ENCODE data around the gene COG3. TPM values are rescaled to one million over a fixed set of nuclear protein-coding genes. Genes with fewer than 3 reads are reported as not detected.
A peak's percentile ranks its signal among the peaks of the same experiment; 100 is the strongest.

COG3 gene
- total and polyA plus RNA-seq, 2 experiments from 2014 or later, result 17.1 to 23.9 TPM

DNA sequence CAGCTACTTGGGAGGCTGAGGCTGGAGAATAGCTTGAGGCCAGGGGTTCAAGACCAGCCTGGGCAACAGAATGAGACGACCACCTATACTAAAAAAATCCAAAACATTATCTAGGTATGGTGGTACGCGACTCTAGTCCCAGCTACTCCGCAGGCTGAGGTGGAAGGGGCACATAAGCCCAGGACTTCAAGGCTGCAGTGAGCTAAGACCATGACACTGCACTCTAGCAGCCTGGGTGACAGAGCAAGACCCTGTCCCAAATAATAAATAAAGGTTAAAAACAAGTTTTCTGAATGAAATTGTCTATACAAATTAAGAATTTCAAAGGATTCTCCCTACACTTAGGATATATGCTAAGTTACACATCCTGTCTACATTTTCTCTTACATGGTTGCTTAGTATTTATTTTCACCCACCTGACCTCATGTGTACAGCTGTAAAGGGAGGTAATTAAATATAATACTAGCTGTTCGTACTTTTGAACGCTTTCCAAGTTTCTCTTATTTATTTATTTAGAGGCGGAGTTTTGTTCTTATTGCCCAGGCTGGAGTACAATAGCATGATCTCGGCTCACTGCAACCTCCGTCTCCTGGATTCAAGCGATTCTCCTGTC is 48.1 kb upstream of the COG3 start:
- Histone ChIP-seq H3K27me3 (ENCODE audit: insufficient read depth) (peaks cover 11% of the 10 kb centered on the region), H2AFZ (no peak overlapping the region), H3K79me2 (replicated peaks; ENCODE audit: insufficient read depth) (0 out of 2 replicates have a peak, but pooled peaks cover 4% of the 10 kb centered on the region), H4K20me1 (replicated peaks; ENCODE audit: insufficient read depth) (peaks cover 6% of the 10 kb centered on the region; the same call in 1 of the 2 replicates), H3F3A (replicated peaks; ENCODE audit: low read depth) (0 out of 2 replicates have a peak, but pooled peaks cover 8% of the 10 kb centered on the region), H3K36me3 (ENCODE audit: insufficient read depth) (no peaks in the 10 kb centered on the region), H3K27ac (ENCODE audit: low read depth) (no peak overlapping the region), H3K9me2 (ENCODE audit: insufficient read depth) (no peaks in the 10 kb centered on the region), H3K4me3 (peak overlapping the region; percentile 74; the same call in 1 of the 2 replicates), H3K4me2 (peak overlapping the region; percentile 85; the same call in 1 of the 2 replicates), H3K4me1 (ENCODE audit: insufficient read depth) (no peaks in the 10 kb centered on the region)
- Mint-ChIP-seq H3K4me1 (peaks cover 8% of the 10 kb centered on the region; the same call in 1 of the 3 replicates), H3K36me3 (ENCODE audit: low read depth) (no peaks in the 10 kb centered on the region), H3K4me3 (peak overlapping the region; percentile 78), H3K9me3 (no peaks in the 10 kb centered on the region), H3K27ac (no peak overlapping the region), H3K27me3 (ENCODE audit: insufficient read depth, low read depth, poor library complexity) (peaks cover 16% of the 10 kb centered on the region)
- ATAC-seq (no peak), DNase-seq (ENCODE audit: low spot score) (no peak)
- TF ChIP-seq EZH2phosphoT487 (IDR thresholded peaks at IDR 0.05; ENCODE audit: unreplicated experiment) (no peak), REST (IDR thresholded peaks at IDR 0.05; ENCODE audit: unreplicated experiment) (no peak)

GRCh38 chr13:45417790-45418534 is 46.8 kb upstream of the COG3 start, which contains the start of gene SLC25A30:
Gene SLC25A30 (minus strand): TSS chr13:45418373. CDS start chr13:45411425, 6,948 bp downstream.
- H4K20me1 ChIP-seq (replicated peaks; ENCODE audit: insufficient read depth), result peaks cover 3% of the 10 kb centered on the region; the same call in 1 of the 2 replicates
- no peaks in the 10 kb centered on the region for H3K36me3 Mint-ChIP-seq (ENCODE audit: low read depth)
- DNase-seq (ENCODE audit: low spot score) (peak; percentile 96), ATAC-seq (peak; percentile 96)
- H3K9me2 ChIP-seq (ENCODE audit: insufficient read depth), result no peaks in the 10 kb centered on the region
- no peaks in the 10 kb centered on the region for H3K9me3 Mint-ChIP-seq
- H3K4me1 ChIP-seq (ENCODE audit: insufficient read depth), result no peaks in the 10 kb centered on the region
- H3K27me3 ChIP-seq (ENCODE audit: insufficient read depth), result peaks cover 11% of the 10 kb centered on the region
- peaks cover 16% of the 10 kb centered on the region for H3K27me3 Mint-ChIP-seq (ENCODE audit: insufficient read depth, low read depth, poor library complexity)
- H2AFZ ChIP-seq, result peak within 1 kb of the TSS; percentile 91
- no peak within 1 kb of the TSS; the same call in 1 of the 2 replicates for H3K27ac ChIP-seq (ENCODE audit: low read depth)
- peak within 1 kb of the TSS; percentile 74 for H3K4me3 ChIP-seq
- H3K4me1 Mint-ChIP-seq, result peaks cover 8% of the 10 kb centered on the region; the same call in 1 of the 3 replicates
- H3K4me3 Mint-ChIP-seq, result peak within 1 kb of the TSS; percentile 78
- H3K4me2 ChIP-seq, result peak within 1 kb of the TSS; percentile 85
- H3K36me3 ChIP-seq (ENCODE audit: insufficient read depth), result no peaks in the 10 kb centered on the region
- H3F3A ChIP-seq (replicated peaks; ENCODE audit: low read depth), result peaks cover 21% of the 10 kb centered on the region; the same call in 1 of the 2 replicates
- 0 out of 2 replicates have a peak, but pooled peaks cover 4% of the 10 kb centered on the region for H3K79me2 ChIP-seq (replicated peaks; ENCODE audit: insufficient read depth)
- no peak within 1 kb of the TSS for H3K27ac Mint-ChIP-seq
- TF ChIP-seq POLR2AphosphoS5 (IDR thresholded peaks at IDR 0.05; ENCODE audit: low read depth) (peak; percentile 77), ZNF114 (CRISPR knock-in tag; IDR thresholded peaks at IDR 0.05) (no peak), ZNF462 (CRISPR knock-in tag; IDR thresholded peaks at IDR 0.05) (no peak)
- TF ChIP-seq, protein P1, sequence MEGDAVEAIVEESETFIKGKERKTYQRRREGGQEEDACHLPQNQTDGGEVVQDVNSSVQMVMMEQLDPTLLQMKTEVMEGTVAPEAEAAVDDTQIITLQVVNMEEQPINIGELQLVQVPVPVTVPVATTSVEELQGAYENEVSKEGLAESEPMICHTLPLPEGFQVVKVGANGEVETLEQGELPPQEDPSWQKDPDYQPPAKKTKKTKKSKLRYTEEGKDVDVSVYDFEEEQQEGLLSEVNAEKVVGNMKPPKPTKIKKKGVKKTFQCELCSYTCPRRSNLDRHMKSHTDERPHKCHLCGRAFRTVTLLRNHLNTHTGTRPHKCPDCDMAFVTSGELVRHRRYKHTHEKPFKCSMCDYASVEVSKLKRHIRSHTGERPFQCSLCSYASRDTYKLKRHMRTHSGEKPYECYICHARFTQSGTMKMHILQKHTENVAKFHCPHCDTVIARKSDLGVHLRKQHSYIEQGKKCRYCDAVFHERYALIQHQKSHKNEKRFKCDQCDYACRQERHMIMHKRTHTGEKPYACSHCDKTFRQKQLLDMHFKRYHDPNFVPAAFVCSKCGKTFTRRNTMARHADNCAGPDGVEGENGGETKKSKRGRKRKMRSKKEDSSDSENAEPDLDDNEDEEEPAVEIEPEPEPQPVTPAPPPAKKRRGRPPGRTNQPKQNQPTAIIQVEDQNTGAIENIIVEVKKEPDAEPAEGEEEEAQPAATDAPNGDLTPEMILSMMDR (conservative IDR thresholded peaks at IDR 0.05; ENCODE audit: low read depth in 2 of 2), result no peak

All from GM23338 (cell line).